ENCODE measurements around the gene DESI2.
"Not testable (repeated sequence)": the region's sequence is repeated elsewhere in the genome, so short reads cannot be mapped to it uniquely, and the experiment has no call there.

Gene DESI2

DNA sequence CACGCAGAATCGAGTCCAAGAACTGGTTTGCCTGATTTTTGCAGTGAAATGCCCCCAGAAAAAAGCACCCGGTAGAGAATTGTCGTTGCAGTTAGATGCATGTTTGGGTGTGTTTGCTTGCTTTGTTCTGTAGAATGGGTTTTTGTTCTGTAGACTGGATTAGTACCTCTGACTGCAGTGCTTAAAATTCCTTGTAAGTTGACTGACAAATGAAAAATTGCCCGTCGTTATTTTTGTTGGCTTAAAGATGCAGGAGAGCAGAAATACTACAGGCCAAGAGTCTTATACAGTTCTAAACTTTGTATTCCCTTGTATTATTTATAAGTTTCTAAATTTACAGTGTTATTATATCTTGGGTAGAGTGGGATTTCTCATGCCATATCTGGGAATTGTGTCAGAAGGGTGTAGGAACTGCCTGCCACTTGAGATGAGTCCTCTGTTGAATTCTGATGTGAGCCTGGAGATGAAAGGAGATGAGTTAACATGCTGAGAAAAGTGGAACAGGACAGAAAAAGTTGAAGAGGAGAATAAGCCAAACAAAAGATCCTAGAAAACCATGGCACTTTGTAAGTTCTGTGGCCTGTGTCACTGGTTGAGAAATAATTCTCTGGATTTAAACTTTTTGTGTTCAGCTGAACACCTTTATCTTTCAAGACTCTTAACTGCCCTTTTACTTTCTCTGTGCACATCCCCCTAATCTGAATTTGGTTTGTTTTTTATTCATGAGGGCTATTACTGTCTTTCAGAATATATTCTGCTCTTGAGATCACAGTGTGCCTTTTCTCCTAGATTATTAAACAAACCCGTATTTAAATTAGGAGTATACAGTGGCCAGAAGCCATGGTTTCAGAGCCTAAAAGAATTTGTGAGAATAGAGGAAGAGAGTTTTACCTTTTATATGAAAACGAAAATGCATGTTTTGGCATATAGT, 1.4 kb downstream of the DESI2 start:
- peak; percentile 11 for DNase-seq

DNA sequence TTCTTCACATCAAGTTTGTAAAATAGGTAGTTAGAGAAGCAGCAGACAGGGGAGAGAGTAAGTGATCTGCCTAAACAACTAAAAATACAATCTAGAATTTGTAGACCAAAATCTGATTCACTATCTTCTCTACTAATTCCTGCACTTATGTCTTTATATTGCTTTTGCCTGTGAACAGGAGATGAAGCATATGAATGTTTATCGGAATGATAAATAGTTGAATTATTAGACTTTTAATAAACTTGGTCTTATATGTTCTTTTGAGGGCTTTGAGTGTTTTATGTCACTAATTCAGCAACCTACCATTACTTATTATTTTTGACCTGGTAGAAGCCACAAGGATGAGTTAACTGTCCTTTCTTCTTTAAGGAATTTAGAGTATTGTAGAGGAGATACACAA, 2.3 kb downstream of the DESI2 start:
- DNase-seq, result no peak

DNA sequence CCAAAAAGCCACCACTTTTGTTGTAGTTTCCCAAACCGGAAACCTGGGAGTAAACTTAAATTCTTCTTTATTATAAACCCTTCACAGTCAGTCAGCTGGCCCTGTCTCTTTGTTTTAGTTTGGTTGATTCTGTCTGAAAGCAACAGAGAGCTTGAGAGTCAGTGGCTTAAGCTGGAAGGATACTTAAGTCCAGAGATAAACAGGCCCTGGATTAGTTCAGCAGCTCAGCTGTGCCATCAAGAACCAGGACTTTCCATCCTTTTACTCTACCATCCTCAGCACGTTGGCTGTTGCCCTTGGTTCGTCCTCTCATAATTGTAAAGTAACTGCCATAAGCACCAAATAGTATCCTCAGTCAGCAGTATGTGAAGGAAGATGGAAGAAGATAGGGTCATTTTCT, 4.5 kb downstream of the DESI2 start:
- no peak for DNase-seq

DNA sequence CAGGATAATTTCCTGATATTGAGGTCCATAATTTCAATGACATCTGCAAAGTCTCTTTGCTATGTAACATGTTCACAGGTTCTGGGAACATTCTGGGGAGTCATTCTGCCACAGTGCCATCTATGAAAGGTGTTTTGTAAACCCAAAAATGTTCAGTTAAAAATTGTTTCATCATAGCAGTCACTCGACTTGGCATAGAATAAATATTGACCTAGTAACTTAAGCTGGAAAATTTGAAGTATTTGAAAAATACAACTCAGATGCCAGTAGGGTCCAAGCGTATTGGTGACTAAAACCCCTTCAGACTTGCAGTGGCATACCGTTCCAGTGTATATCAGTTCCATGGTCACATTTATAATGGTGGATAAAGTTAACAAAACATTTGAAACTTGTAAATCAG, 6.8 kb downstream of the DESI2 start:
- peak; percentile 11 for DNase-seq

DNA sequence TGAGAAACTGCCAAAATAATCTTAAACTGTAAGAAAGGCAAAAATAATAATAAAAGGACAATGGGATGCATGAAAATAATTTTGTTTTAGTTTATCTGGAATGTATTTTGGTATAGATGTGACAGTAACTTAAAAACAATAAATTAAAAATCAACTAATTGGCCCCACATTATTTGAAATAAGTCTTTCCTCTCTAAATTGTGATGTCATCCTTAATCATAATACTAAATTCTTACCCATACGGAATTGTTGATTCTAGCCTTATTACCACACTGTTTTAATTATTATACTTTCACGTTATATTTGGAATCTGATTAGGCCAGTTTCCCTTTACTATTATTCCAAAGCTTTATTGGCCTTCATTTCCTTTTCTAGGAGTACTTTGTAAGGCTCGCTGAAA, 7.7 kb downstream of the DESI2 start:
- DNase-seq, result no peak

DNA sequence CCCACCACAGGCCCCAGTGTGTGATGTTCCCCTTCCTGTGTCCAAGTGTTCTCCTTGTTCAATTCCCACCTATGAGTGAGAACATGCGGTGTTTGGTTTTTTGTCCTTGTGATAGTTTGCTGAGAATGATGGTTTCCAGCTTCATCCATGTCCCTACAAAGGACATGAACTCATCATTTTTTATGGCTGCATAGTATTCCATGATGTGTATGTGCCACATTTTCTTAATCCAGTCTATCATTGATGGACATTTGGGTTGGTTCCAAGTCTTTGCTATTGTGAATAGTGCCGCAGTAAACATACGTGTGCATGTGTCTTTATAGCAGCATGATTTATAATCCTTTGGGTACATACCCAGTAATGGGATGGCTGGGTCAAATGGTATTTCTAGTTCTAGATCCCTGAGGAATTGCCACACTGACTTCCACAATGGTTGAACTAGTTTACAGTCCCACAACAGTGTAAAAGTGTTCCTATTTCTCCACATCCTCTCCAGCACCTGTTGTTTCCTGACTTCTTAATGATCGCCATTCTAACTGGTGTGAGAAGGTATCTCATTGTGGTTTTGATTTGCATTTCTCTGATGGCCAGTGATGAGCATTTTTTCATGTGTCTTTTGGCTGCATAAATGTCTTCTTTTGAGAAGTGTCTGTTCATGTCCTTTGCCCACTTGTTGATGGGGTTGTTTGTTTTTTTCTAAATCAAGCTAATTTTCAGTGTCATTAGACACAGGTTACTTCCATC, 8.8 kb downstream of the DESI2 start:
- not testable (repeated sequence) for DNase-seq

DNA sequence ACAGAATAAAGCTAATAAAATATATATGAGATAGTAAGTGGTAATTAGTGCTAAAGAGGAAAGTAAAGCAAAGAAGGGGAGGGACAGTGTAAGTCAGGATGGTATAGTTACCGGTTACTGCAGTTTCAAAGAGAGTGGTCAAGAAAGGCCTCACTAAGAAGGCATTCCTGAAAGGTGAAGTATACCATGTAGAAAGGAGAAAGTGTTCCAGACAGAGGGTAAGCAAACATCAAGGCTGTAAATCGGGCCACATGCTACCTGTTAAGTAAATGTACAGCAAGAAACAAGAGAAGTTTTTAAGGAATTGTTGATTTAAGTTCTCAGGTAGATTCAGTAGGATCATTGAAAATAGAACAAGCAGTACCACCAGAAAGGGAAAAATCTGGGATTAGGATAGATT, 9.7 kb downstream of the DESI2 start:
- DNase-seq, result no peak

DNA sequence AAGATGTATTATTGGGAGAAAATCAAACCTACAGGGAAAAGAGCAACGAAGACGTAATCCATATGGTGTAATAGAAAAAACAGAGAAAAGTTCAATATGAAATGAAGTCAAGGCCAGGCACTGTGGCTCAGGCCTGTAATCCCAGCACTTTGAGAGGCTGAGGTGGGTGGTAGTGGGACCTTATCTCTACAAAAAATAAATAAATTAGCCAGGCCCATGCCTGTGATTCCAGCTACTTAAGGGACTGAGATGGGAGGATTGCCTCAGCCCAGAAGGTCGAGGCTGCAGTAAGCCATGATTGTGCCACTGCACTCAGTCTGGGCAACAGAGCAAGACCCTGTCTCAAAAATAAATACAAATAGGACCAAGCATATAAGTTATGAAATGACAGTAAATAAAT, 11.4 kb downstream of the DESI2 start:
- DNase-seq, result no peak

DNA sequence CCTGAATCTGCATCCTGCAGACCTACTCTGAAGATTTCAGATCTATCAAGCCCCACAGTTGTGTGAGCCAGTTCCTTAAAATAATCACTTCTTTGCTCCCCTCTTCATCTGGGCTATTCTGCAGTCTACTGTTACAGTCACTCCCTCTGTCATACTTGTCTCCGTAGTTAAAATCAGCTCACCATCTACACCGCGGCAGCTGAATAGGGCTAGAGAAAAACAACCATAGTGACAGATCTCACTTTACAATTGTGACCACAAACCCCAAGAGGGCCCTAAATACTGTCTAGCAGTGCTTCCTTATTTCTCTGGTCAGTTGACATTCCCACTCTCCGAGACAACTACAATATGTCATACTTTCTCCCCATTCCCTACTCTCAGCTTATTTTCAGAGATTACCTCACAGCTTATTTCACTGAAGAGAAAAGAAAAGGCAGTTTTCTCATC, 12.9 kb downstream of the DESI2 start:
- DNase-seq, result peak; percentile 90

DNA sequence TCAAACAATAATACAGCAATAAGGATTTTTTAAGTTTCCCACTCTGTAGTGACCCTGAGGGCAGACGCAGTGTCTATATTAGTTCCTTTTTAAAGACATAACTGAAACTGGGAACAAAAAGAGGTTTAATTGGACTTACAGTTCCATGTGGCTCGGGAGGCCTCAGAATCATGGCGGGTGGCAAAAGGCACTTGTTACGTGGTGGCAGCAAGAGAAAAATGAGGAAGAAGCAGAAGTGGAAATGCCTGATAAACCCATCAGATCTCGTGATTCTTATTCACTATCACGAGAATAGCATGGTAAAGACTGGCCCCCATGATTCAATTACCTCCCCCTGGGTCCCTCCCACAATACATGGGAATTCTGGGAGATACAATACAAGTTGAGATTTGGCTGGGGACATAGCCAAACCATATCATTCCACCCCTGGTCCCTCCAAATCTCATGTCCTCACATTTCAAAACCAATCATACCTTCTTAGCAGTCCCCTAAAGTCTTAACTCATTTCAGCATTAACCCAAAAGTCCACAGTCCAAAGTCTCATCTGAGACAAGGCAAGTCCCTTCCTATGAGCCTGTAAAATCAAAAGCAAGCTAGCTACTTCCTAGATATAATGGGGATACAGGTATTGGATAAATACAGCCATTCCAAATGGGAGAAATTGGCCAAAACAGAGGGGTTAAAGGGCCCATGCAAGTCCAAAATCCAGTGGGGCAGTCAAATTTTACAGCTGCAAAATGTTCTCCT, 13.9 kb downstream of the DESI2 start:
- DNase-seq, result not testable (repeated sequence)

DNA sequence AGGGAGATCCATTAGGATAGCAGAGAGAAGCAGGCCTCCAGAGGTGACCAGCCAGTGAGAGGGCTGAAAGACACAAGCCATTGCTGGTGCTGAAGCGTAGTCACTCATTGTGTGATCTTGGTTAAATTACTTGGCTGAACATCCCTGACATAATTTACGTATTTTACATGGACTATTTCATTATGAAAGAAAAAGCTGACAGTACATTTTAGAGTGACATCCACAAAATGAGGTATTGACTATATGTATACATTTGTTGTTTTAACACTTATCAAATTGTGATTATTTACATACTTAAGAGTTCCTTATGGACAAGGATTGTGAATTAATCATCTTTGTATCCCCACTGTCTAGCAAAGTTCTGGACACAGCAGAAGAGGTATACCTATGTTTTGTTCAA, 14.9 kb downstream of the DESI2 start:
- DNase-seq, result no peak

DNA sequence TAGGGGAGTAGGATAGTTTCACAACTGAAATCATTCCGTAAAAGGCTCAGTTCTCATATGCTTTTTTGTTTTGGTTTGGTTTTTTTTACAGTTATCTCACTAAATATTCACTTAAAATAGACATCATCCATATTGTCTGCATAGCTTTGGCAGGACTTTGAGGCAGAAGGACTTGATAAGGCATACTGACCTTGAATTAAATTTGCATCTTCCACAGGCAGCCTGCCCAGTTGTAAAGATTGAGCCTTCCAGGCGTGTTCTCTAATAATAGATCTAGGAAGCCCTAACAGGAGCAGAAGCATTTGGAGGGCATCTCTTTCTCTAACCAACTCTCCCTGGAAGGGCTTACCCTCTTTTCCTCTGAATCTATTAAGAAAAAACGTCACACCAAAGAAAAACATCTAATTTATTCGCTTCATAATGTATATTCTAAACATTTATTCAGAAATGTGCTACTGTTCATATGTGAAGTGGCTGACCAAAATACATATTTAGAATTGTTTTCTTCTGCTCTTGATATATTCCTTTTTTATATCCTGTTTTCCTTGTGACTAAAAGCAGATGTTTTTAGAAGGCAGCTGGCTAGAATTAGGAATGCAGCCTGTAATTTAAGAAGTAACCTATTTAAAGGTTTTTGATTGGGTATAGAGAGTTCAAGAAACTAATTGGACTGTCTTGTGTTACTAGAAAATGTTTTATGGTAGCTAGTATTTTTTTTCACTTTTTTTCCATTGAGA, 20.2 kb downstream of the DESI2 start:
- peak; percentile 75 for DNase-seq

DNA sequence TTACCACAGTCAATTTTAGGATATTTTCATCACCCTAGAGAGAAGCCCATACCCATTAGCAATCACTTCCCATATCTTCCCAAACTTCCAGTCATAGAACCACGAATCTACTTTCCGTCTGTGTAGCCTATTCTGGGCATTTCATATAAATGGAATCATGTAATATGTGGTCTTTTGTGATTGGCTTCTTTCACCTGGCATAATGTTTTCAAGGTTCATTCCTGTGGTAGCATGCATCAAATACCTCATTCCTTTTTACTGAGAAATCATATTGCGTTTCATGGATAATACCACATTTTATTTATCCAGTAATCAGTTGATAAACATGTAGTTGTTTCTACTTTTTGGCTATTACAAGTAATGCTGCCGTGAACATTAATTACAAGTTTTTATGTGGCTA, 21.5 kb downstream of the DESI2 start:
- peak; percentile 55 for DNase-seq

DNA sequence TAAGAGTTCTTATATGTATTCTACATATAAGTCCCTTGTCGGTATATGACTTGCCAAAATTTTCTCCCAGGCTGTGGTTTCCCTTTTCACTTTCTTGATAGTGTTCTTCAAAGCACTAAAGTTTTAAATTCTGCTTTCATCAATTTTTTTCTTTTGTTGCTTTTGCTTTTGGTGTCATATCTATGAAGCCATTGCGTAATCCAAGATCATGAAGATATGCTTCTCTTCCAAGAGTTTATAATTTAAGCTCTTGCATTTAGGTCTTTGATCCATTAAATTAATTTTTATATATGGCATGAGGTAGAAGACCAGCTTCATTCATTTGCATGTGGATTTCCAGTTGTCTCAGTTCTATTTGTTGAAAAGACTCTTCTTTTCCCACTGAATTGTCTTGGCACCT, 22.2 kb downstream of the DESI2 start:
- DNase-seq, result no peak

DNA sequence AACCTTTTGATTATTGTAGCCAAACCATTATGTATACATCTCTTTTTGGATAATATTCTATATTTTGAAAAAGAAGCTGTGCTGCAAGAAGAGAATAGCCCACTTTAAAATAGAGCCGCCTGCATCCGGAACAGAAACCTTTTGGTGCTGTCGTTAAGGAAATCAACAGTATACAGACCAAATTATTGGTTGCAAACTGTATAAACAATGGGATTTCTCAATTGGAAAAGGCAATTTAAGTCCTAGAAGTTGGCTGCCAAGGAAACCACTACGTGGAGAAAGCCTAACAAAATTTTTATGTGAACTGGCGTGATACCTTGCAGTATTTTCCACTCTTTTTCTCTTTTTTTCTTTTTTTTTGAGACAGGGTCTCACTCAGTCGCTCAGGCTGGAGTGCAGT, 25.8 kb downstream of the DESI2 start:
- no peak for DNase-seq

DNA sequence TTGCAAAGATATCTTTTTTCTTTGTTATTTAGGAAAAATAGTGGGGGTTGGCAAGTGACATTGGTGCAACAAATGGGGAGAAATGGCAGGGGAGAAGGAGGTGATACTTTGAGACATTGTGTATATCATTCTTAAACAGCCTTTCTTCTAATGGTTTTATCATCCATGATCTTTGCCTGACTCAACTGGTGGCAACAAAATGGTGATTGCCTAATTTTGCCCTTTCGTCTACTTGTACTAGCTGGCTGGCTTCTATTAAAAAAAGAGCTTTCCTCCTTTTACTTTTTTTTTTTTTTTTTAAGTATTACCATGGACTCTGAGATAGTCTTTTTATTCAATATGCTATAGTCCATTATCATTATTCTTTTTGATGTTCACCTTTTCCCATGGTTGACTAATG, 27.7 kb downstream of the DESI2 start:
- DNase-seq, result no peak

DNA sequence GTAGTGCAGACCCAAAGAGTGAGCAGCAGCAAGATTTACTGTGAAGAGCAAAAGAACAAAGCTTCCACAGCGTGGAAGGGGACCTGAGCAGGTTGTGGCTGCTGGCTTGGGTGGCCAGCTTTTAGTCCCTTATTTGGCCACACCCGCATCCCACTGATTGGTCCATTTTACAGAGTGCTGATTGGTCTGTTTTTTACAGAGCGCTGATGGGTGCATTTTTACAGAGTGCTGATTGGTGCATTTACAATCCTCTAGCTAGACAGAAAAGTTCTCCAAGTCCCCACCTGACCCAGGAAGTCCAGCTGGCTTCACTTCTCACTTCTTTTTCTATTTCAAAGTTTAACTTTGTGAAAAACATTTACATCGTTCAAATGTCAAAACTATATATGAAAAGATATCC, 29.2 kb downstream of the DESI2 start:
- not testable (repeated sequence) for DNase-seq

DNA sequence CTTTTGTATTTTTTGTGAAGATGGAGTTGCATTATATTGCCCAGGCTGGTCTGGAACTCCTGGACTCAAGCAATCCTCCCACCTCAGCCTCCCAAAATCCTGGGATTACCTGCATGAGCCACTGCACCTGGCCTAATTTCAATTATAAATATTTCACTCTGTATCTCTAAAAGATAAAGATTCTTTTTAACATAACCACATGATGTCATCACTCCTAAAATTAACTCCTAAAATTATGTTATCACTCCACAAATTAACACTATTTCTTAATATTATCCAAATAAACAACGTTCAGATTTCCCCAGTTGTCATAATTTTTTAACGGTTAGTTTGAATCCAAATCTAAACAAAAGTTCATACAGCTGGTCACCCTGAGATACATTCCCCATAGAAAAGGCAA, 43.0 kb downstream of the DESI2 start:
- DNase-seq, result no peak

DNA sequence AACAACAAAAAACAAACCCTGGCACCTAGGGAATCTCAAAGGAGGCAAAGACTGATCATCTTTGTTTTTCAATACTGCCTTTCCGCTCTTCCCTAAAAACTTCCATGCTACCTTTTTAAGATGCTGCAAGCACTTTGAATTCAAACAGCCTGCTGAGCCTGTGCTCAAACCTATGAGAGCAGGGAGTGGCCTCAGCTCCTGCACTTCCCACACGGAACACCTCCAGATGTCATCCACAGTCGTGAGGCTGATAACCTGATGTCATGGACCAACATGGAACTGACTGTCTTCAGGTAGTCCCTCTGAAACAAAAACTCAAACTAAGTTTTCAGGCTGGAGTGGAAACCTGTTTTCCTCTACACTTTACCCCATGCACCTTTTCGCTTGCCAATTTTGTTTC, 46.8 kb downstream of the DESI2 start:
- no peak for DNase-seq

DNA sequence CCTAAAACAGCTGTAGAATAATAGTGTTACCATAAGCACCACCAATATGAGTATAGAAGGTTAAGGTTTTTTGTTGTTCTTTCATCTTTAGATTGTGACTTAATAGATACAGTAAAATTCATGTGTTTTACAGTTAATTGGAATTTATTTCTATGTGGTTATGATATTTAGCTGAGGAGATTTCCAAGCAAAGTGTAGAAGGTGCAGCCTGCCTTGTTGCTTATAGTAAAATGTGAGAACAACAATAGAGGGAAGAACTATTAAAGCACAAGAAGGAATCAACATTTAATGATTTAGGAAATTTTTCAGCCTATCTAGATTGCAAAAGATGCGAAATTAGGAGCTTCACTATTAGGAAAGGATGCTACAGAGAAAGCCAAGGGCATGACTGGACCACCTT, 47.9 kb downstream of the DESI2 start:
- DNase-seq, result no peak

DNA sequence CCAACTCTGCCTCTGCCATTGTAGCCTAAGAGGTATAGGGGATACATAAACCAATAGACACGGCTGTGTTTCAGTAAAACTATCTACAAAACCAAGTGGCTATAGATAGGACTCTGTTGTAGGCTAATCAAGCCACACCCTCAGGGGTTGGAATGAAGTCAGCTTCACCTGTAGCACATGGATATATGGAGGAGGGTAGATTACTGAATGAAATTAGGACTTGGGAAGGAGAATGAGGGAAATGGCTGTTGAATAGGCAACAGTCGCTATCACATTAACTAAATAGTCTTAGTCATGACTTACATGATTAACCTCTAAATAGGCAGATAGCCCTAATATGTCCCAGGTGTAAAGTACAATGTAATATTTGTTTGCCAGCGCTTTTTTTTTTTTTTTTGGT, 49.7 kb downstream of the DESI2 start:
- DNase-seq, result no peak

DNA sequence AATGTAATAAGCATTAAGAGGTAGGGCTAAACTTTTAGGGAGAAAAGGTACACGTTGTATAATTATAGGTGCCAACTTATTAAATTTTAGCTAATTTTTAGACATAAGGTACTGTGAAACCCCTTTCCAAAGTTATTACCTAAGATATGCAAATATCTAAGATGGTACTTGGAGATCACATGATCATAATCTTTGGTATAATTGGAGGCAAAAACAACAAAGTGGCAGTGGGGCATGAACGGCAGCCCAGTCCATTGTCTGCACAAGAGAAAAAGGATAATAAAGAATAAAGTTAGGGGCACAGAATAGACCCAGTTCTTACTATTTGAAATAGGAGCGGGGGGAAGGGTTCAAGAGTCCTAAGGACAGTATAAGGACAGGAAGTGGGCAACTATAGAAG, 51.2 kb downstream of the DESI2 start:
- DNase-seq, result no peak
